GM10248 (cell line): Measurements from ENCODE around the gene HOXC6.

Experiments
- CTCF ChIA-PET: fragments of 300-600 bp; sonication (Branson Sonifier 250); formaldehyde crosslinking; extraction: SDS; loops from one replicate; lab custom pipeline; 2021; ENCODE audit warnings: antibody characterized with exemption; lab: Yijun Ruan, JAX
- POLR2A ChIA-PET: fragments of 350-650 bp; sonication (Branson Sonifier 250); formaldehyde crosslinking; extraction: SDS; loops from one replicate; lab custom pipeline; 2020; ENCODE audit warnings: antibody characterized with exemption; lab: Yijun Ruan, JAX
- DNase-seq: peaks from one replicate; pipeline ENCODE4 v3.0.0; 2012; ENCODE audit errors: extremely low spot score
- CTCF ChIP-seq: IDR thresholded peaks from 2 replicates; pipeline ENCODE4 v1.5.1; 2012; ENCODE audit warnings: mild to moderate bottlenecking, low read depth; ENCODE audit errors: extremely low read depth, missing control alignments, control extremely low read depth

HOXC6 gene

GRCh38 chr12:54010053-54010971 is 17.9 kb upstream of the HOXC6 start:
- CTCF ChIA-PET: interaction anchor here (1.0 to 7.2 kb wide), 6 partner anchors 12 to 198 kb away, joined by 4 to 139 read pairs (median 56); partner anchors contain the start of genes HOXC10, HOXC5 and SMUG1
- no peak for TF ChIP-seq CTCF
- POLR2A ChIA-PET: no interaction called here
- no peak for DNase-seq

GRCh38 chr12:54010972-54011664 is 17.1 kb upstream of the HOXC6 start:
- ChIA-PET CTCF (interaction anchor here (1.0 to 6.4 kb wide), 3 partner anchors 22 to 197 kb away, joined by 4 to 103 read pairs (median 6); partner anchors contain the start of gene HOXC5), POLR2A (no interaction called here)
- TF ChIP-seq CTCF: no peak
- no peak for DNase-seq

- no peak for DNase-seq
- CTCF ChIA-PET: interaction anchor here (0.6 to 6.4 kb wide), 5 partner anchors 27 to 196 kb away, joined by 3 to 103 read pairs (median 9); partner anchors contain the start of gene HOXC10
- TF ChIP-seq CTCF: no peak
- POLR2A ChIA-PET: no interaction called here
These were observed 16.3 kb upstream of the HOXC6 start for GRCh38 chr12:54011665-54012532.

- ChIA-PET CTCF (interaction anchor here (0.6 to 2.7 kb wide), 6 partner anchors 19 to 204 kb away, joined by 3 to 11 read pairs (median 4); partner anchors contain the start of gene HOXC10), POLR2A (no interaction called here)
- DNase-seq: no peak
- no peak for TF ChIP-seq CTCF
These were observed 15.4 kb upstream of the HOXC6 start for GRCh38 chr12:54012631-54013409.

- TF ChIP-seq CTCF: no peak
- ChIA-PET CTCF (interaction anchor here (1.0 to 4.2 kb wide), 7 partner anchors 8 to 193 kb away, joined by 3 to 26 read pairs (median 9); partner anchors contain the start of genes HOXC10 and HOXC5), POLR2A (no interaction called here)
- no peak for DNase-seq
These were observed 13.7 kb upstream of the HOXC6 start for GRCh38 chr12:54014377-54015017.
